Measurements from ENCODE around the gene SLC22A7.

Gene SLC22A7

DNA sequence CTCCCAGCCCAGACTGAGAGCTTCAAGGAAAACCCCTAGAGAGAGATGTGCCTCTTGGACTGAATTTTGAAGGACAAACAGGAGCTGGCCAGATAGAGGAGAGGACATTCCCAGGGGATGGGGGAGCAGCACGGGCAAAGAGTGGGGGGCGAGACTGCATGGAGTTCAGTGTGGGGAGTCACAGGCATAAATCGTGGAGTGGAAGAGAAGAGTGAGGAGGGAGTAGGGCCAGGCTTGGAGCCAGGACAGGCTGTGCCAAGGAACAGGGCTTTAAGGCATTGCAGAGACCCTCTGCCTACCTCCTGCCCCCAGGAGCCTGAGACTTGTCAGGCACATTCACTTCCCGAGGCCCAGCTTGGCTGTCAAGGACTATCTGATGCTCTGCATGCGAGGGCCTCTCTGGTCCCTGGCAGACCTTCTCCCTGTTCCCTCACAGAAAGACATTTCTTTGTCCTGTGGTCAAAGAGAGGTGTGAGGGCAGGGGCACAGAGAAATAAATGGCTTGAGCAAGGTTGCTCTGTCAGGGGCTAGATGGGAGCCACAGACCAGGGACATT, 5.2 kb upstream of the SLC22A7 start:
- Histone ChIP-seq H3K36me3 (ENCODE audit: insufficient read depth, low read length) (no peaks in the 10 kb centered on the region), H3K4me3 (ENCODE audit: low read length, poor library complexity, severe bottlenecking) (no peak overlapping the region), H3K4me2 (ENCODE audit: low read depth, low read length, poor library complexity, severe bottlenecking) (no peak overlapping the region), H3K9me2 (replicated peaks; ENCODE audit: low read depth, low read length) (no peaks in the 10 kb centered on the region), H3K4me1 (ENCODE audit: insufficient read depth, low read length, poor library complexity, severe bottlenecking) (no peaks in the 10 kb centered on the region), H3K9me3 (ENCODE audit: insufficient read depth, low read depth, low read length) (no peaks in the 10 kb centered on the region), H3K27me3 (ENCODE audit: insufficient read depth, low read length, poor library complexity, severe bottlenecking) (no peaks in the 10 kb centered on the region), H4K20me1 (ENCODE audit: insufficient read depth, low read length, poor library complexity, severe bottlenecking) (no peaks in the 10 kb centered on the region), H3K9ac (ENCODE audit: low read depth, low read length, poor library complexity, severe bottlenecking) (no peak overlapping the region), H2AFZ (ENCODE audit: low read length) (no peak overlapping the region), H3K79me2 (ENCODE audit: insufficient read depth, low read length) (no peaks in the 10 kb centered on the region), H3F3A (ENCODE audit: low read depth) (no peaks in the 10 kb centered on the region)
- TF ChIP-seq CTCF (conservative IDR thresholded peaks at IDR 0.05; ENCODE audit: low read length) (no peak), EZH2phosphoT487 (IDR thresholded peaks at IDR 0.05; ENCODE audit: borderline replicate concordance) (no peak)

DNA sequence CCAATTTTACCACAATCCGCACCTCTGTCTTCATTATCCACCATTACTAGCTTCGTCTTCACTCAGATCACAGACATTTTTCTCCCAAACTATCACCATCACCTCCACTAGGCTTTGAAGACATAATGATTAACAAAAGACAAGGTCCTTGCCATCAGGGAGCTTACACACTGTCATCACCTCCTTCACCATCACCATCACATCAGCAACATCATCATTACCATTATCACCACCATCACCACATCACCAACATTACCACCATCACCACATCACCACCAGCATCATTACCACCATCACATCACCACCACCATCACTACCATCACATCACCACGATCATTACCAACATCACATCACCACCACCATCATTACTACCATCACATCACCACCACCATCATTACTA, 4.4 kb upstream of the SLC22A7 start:
- Histone ChIP-seq H3F3A (ENCODE audit: low read depth) (no peaks in the 10 kb centered on the region), H3K9ac (ENCODE audit: low read depth, low read length, poor library complexity, severe bottlenecking) (no peak overlapping the region), H3K9me2 (replicated peaks; ENCODE audit: low read depth, low read length) (no peaks in the 10 kb centered on the region), H3K4me2 (ENCODE audit: low read depth, low read length, poor library complexity, severe bottlenecking) (no peak overlapping the region), H3K4me1 (ENCODE audit: insufficient read depth, low read length, poor library complexity, severe bottlenecking) (no peaks in the 10 kb centered on the region), H3K27me3 (ENCODE audit: insufficient read depth, low read length, poor library complexity, severe bottlenecking) (no peaks in the 10 kb centered on the region), H3K79me2 (ENCODE audit: insufficient read depth, low read length) (no peaks in the 10 kb centered on the region), H3K9me3 (ENCODE audit: insufficient read depth, low read depth, low read length) (no peaks in the 10 kb centered on the region), H4K20me1 (ENCODE audit: insufficient read depth, low read length, poor library complexity, severe bottlenecking) (no peaks in the 10 kb centered on the region), H3K36me3 (ENCODE audit: insufficient read depth, low read length) (no peaks in the 10 kb centered on the region), H3K4me3 (ENCODE audit: low read length, poor library complexity, severe bottlenecking) (no peak overlapping the region), H2AFZ (ENCODE audit: low read length) (no peak overlapping the region)
- TF ChIP-seq CTCF (conservative IDR thresholded peaks at IDR 0.05; ENCODE audit: low read length) = no peak

- H3K9ac ChIP-seq (ENCODE audit: low read depth, low read length, poor library complexity, severe bottlenecking) = no peak overlapping the region
- no peaks in the 10 kb centered on the region for H3K9me3 ChIP-seq (ENCODE audit: insufficient read depth, low read depth, low read length)
- no peaks in the 10 kb centered on the region for H3K79me2 ChIP-seq (ENCODE audit: insufficient read depth, low read length)
- no peak overlapping the region for H2AFZ ChIP-seq (ENCODE audit: low read length)
- no peaks in the 10 kb centered on the region for H4K20me1 ChIP-seq (ENCODE audit: insufficient read depth, low read length, poor library complexity, severe bottlenecking)
- no peaks in the 10 kb centered on the region for H3K36me3 ChIP-seq (ENCODE audit: insufficient read depth, low read length)
- no peaks in the 10 kb centered on the region for H3K4me1 ChIP-seq (ENCODE audit: insufficient read depth, low read length, poor library complexity, severe bottlenecking)
- H3K4me2 ChIP-seq (ENCODE audit: low read depth, low read length, poor library complexity, severe bottlenecking) = no peak overlapping the region
- no peaks in the 10 kb centered on the region for H3K27me3 ChIP-seq (ENCODE audit: insufficient read depth, low read length, poor library complexity, severe bottlenecking)
- no peaks in the 10 kb centered on the region for H3F3A ChIP-seq (ENCODE audit: low read depth)
- TF ChIP-seq EZH2phosphoT487 (IDR thresholded peaks at IDR 0.05; ENCODE audit: borderline replicate concordance) (no peak), CTCF (conservative IDR thresholded peaks at IDR 0.05; ENCODE audit: low read length) (no peak)
- H3K9me2 ChIP-seq (replicated peaks; ENCODE audit: low read depth, low read length) = no peaks in the 10 kb centered on the region
- no peak overlapping the region for H3K4me3 ChIP-seq (ENCODE audit: low read length, poor library complexity, severe bottlenecking)
These were observed 3.5 kb upstream of the SLC22A7 start for GRCh38 chr6:43294536-43294935.
